HG02759 (cell line): ENCODE results near the gene TMEM38A.
A peak's percentile ranks its signal among the peaks of the same experiment; 100 is the strongest.

ENCODE experiments used
- ATAC-seq: cut with Tn5 transposase; IDR thresholded peaks from one replicate; pipeline ENCODE4 v1.9.1; 2021; ENCODE audit warnings: mild to moderate bottlenecking, moderate library complexity; ENCODE audit not compliant: unreplicated experiment

The TMEM38A gene

GRCh38 chr19:16660763-16661479 is at the start of gene TMEM38A:
TSS of gene TMEM38A (plus strand) at chr19:16661139. CDS start at chr19:16661218, 79 bp downstream.
- peak; percentile 28 for ATAC-seq

GRCh38 chr19:16612636-16613035 is 48.3 kb upstream of the TMEM38A start:
- ATAC-seq, result no peak

- no peak for ATAC-seq
Measured at GRCh38 chr19:16613841-16614240, 47.1 kb upstream of the TMEM38A start.

- ATAC-seq, result no peak
Measured at GRCh38 chr19:16614941-16615340, 46.0 kb upstream of the TMEM38A start.

GRCh38 chr19:16615808-16616207 is 45.1 kb upstream of the TMEM38A start:
- no peak for ATAC-seq

GRCh38 chr19:16618248-16618647 is 42.7 kb upstream of the TMEM38A start:
- ATAC-seq, result no peak

- ATAC-seq, result no peak
Measured at GRCh38 chr19:16619457-16619856, 41.5 kb upstream of the TMEM38A start.

GRCh38 chr19:16620018-16620417 is 40.9 kb upstream of the TMEM38A start:
- no peak for ATAC-seq

- ATAC-seq, result no peak
Measured at GRCh38 chr19:16620584-16620983, 40.4 kb upstream of the TMEM38A start.

- ATAC-seq, result no peak
Measured at GRCh38 chr19:16621165-16621800, 39.7 kb upstream of the TMEM38A start.

GRCh38 chr19:16623066-16623465 is 37.9 kb upstream of the TMEM38A start:
- ATAC-seq, result no peak

- ATAC-seq, result no peak
Measured at GRCh38 chr19:16623576-16623975, 37.4 kb upstream of the TMEM38A start.

GRCh38 chr19:16624236-16624635 is 36.7 kb upstream of the TMEM38A start:
- no peak for ATAC-seq

GRCh38 chr19:16625163-16625958 is 35.6 kb upstream of the TMEM38A start:
- ATAC-seq, result no peak

- no peak for ATAC-seq
Measured at GRCh38 chr19:16626796-16627192, 34.1 kb upstream of the TMEM38A start.

- ATAC-seq, result no peak
Measured at GRCh38 chr19:16627193-16627927, 33.6 kb upstream of the TMEM38A start.

- ATAC-seq, result no peak
Measured at GRCh38 chr19:16627928-16628182, 33.1 kb upstream of the TMEM38A start.

GRCh38 chr19:16628183-16628983 is 32.6 kb upstream of the TMEM38A start, which contains the start of gene MED26:
TSS of gene MED26 (minus strand) at chr19:16628204. CDS start at chr19:16627943, 261 bp downstream.
- peak; percentile 87 for ATAC-seq

GRCh38 chr19:16628984-16629691 is 31.8 kb upstream of the TMEM38A start:
- ATAC-seq, result no peak

GRCh38 chr19:16631465-16631864 is 29.5 kb upstream of the TMEM38A start:
- ATAC-seq, result no peak
